Astrocyte of the spinal cord (primary cell): ENCODE results near the gene PLD2.
"Not testable (repeated sequence)": the region's sequence is repeated elsewhere in the genome, so short reads cannot be mapped to it uniquely, and the experiment has no call there.

Experiments used
- DNase-seq: peaks from one replicate; pipeline ENCODE4 v3.0.0; 2011; ENCODE audit warnings: low read depth, low spot score
- H3K4me3 ChIP-seq: 2 replicates; pipeline ENCODE4 v1.5.1; 2011; ENCODE audit warnings: low read depth, mild to moderate bottlenecking, low read length, moderate library complexity
- in situ Hi-C: cut with HindIII; loops from 2 replicates; pipeline ENCODE4 v1.10.0; 2017; ENCODE audit warnings: low sequenced_read_pairs
- TF ChIP-seq, protein P1 (sequence below): IDR thresholded peaks from 2 replicates; pipeline ENCODE4 v1.5.1; 2012; ENCODE audit warnings: low read depth, mild to moderate bottlenecking, low read length, inconsistent platforms

PLD2 gene

GRCh38 chr17:4859816-4860625 lies 53.1 kb downstream of the PLD2 start:
- in situ Hi-C loops, result no loop called here
- TF ChIP-seq, protein P1, sequence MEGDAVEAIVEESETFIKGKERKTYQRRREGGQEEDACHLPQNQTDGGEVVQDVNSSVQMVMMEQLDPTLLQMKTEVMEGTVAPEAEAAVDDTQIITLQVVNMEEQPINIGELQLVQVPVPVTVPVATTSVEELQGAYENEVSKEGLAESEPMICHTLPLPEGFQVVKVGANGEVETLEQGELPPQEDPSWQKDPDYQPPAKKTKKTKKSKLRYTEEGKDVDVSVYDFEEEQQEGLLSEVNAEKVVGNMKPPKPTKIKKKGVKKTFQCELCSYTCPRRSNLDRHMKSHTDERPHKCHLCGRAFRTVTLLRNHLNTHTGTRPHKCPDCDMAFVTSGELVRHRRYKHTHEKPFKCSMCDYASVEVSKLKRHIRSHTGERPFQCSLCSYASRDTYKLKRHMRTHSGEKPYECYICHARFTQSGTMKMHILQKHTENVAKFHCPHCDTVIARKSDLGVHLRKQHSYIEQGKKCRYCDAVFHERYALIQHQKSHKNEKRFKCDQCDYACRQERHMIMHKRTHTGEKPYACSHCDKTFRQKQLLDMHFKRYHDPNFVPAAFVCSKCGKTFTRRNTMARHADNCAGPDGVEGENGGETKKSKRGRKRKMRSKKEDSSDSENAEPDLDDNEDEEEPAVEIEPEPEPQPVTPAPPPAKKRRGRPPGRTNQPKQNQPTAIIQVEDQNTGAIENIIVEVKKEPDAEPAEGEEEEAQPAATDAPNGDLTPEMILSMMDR, result no peak
- DNase-seq, result no peak
- no peak overlapping the region for H3K4me3 ChIP-seq

GRCh38 chr17:4860651-4861050 lies 53.7 kb downstream of the PLD2 start:
- in situ Hi-C loops, result no loop called here

DNA sequence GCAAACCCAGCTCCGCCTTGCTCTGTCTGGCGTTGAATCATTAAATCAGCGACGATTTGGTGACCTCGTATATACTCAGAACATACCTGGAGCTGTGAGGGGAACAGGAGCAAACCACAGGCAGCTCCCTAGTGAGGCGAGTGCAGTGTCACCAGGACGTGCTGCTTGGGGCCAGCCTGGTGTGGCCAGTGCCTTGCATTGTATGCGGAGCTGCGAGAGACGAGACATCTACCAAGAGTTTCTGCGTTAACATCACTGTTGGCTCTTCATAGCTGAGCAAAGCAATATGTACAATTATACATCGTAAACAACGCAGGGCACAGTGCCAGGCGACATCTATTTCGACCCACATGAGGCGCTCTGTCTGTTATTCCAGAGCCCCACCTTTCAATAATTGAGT lies 54.1 kb downstream of the PLD2 start:
- no peak for DNase-seq
- in situ Hi-C loops, result no loop called here

More at GRCh38 chr17:4860651-4861050, 53.7 kb downstream of the PLD2 start:
- DNase-seq, result no peak
- TF ChIP-seq, protein P1, result no peak
- H3K4me3 ChIP-seq, result no peak overlapping the region

DNA sequence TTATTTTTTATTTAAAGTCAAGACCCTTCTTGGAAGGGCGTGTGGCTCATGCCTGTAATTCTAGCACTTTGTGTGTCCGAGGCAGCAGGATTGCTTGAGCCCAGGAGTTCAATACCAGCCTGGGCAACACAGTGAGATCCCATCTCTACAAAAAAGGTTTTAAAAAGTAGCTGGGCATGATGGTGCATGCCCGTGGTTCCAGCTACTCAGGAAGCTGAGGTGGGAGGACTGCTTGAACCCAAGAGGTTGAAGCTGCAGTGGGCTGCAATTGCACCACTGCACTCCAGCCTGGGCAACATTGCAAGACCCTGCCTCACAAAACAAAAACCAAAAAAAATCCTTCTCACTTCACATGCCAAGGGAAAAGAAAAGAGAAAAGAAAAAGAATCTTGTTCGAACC lies 55.8 kb downstream of the PLD2 start:
- no peak overlapping the region for H3K4me3 ChIP-seq
- TF ChIP-seq, protein P1, result no peak
- no peak for DNase-seq
- in situ Hi-C loops, result no loop called here

More for the DNA sequence above, 54.1 kb downstream of the PLD2 start:
- TF ChIP-seq, protein P1, result no peak
- H3K4me3 ChIP-seq, result no peak overlapping the region

DNA sequence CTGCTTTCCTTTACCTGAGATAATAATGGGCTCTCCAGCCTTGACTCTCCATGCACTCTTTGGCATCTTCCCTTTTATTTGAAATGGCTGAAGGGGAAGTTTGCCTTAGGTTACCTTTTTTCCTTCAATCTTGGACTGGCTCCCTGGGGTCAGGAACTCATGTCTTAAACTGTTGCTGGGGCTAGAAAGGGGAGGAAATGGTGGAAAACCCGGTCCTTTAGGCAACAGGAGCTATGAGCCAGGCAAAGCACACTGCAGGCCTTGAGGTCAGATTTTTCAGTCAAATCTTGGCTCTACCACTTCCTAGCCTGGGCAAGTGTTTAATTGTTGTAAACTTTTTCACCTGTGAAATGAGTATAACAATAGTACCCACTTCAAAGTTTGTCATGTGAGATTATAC lies 56.4 kb downstream of the PLD2 start:
- H3K4me3 ChIP-seq, result no peak overlapping the region
- TF ChIP-seq, protein P1, result no peak
- DNase-seq, result no peak
- in situ Hi-C loops, result no loop called here

- in situ Hi-C loops, DNase-seq: not testable (repeated sequence)
These were observed 60.6 kb downstream of the PLD2 start for GRCh38 chr17:4867535-4867934.

GRCh38 chr17:4869058-4869998 lies 62.4 kb downstream of the PLD2 start:
- DNase-seq, in situ Hi-C loops, H3K4me3 ChIP-seq: not testable (repeated sequence)

More at GRCh38 chr17:4867535-4867934, 60.6 kb downstream of the PLD2 start:
- not testable (repeated sequence) for H3K4me3 ChIP-seq
